ENCODE measurements around the gene RIPOR3. TPM values are rescaled to one million over a fixed set of nuclear protein-coding genes. Genes with fewer than 3 reads are reported as not detected.
A peak's percentile ranks its signal among the peaks of the same experiment; 100 is the strongest.

Gene RIPOR3
- 0.68 TPM in 1 of 2 replicates, not detected in the other for total RNA-seq

- peak; percentile 8 for DNase-seq
These were observed at the start of gene RIPOR3 for GRCh38 chr20:50690650-50691572. Gene RIPOR3, minus strand, starts transcription at chr20:50691542. Its CDS starts 414 bp downstream, at chr20:50691128.

GRCh38 chr20:50737352-50737751, 46.0 kb upstream of the RIPOR3 start:
- DNase-seq: no peak

GRCh38 chr20:50735813-50736212, 44.5 kb upstream of the RIPOR3 start:
- no peak for DNase-seq

- DNase-seq: no peak
These were observed 43.7 kb upstream of the RIPOR3 start for GRCh38 chr20:50734730-50735679.

- DNase-seq: no peak
These were observed 42.5 kb upstream of the RIPOR3 start for GRCh38 chr20:50733644-50734349.

GRCh38 chr20:50731930-50732690, 40.8 kb upstream of the RIPOR3 start:
- DNase-seq: no peak

GRCh38 chr20:50731055-50731929, 40.0 kb upstream of the RIPOR3 start, which contains the start of gene PARD6B:
Gene PARD6B, plus strand, starts transcription at chr20:50731580. Its CDS starts 207 bp downstream, at chr20:50731787.
- peak; percentile 87 for DNase-seq

- no peak for DNase-seq
These were observed 39.4 kb upstream of the RIPOR3 start for GRCh38 chr20:50730765-50731054.

GRCh38 chr20:50729901-50730764, 38.8 kb upstream of the RIPOR3 start:
- DNase-seq: no peak

- no peak for DNase-seq
These were observed 37.9 kb upstream of the RIPOR3 start for GRCh38 chr20:50728981-50729874.

GRCh38 chr20:50728486-50728980, 37.2 kb upstream of the RIPOR3 start:
- DNase-seq: no peak

GRCh38 chr20:50727792-50728485, 36.6 kb upstream of the RIPOR3 start:
- no peak for DNase-seq

GRCh38 chr20:50726955-50727791, 35.8 kb upstream of the RIPOR3 start:
- no peak for DNase-seq

- no peak for DNase-seq
These were observed 34.3 kb upstream of the RIPOR3 start for GRCh38 chr20:50725724-50726005.

GRCh38 chr20:50724851-50725723, 33.7 kb upstream of the RIPOR3 start:
- no peak for DNase-seq

GRCh38 chr20:50724112-50724725, 32.9 kb upstream of the RIPOR3 start:
- DNase-seq: no peak
